DMS153 treated with DMSO at 0.1 percent for 48 hours (cell line): ENCODE results near the gene CHKA.
A peak's percentile ranks its signal among the peaks of the same experiment; 100 is the strongest.

ENCODE experiments used
- DNase-seq: peaks from one replicate; lab custom pipeline; 2025; ENCODE audit not compliant: unreplicated experiment; lab: John Stamatoyannopoulos, UW

The CHKA gene

GRCh38 chr11:68015467-68015866 is 105.7 kb downstream of the CHKA start:
- no peak for DNase-seq

DNA sequence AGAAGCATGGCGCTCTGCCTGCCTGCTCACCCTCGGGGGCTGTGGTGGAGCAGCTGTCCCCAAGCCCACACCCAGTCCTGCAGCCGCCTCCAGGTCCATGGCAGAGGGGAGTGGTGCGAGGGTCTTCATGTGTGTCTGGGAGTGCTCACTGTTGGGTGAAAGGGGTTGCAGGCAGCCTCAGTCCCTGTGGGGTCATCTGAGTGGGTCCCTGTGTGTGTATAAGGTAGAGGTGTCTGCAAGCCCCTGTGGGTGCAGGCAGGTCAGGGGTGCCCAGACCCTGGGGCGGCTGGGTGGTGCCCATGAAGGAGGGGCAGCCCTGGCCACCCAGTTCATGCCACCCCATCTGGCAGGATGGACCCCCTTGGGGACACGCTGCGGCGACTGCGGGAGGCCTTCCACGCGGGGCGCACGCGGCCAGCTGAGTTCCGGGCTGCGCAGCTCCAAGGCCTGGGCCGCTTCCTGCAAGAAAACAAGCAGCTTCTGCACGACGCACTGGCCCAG is 106.2 kb downstream of the CHKA start:
- DNase-seq = no peak

DNA sequence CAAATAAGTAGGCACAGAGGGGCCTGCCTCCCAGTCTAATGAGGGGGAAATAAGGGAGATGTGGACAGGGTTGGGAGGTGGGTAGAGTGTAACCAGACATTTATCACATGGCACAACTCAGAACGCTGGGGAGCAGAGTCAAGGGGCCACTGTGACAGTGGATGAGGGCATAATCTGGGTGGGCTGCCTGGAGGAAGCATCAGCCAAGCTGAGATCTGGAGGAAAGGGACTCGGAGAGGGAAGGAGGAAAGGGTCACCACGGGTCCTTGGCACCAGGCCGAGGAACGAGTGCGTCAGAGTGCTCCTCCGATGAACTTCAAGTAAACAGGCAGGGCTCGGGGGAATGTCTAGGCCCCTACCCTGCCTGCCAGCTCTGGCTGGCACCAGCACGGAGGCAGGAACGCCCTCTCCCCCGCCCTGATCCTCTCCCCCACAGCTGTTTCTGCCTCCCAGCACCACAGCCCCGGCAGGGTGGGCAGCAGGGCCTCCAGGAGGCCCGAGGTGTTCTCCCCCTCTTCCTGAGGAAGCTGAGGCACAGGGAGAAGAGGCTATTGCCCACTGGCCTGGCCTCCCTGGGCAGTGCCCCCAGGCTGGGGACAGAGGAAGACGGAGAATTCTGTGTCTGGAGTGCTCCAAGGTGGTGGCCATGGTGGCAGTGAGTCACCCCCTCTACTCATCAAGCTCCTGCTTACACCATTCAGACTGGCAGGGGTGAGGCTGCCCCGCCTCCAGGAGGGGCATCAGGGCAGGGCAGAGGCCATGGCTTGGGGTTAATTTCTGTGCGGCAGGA is 106.8 kb downstream of the CHKA start:
- DNase-seq = no peak

DNA sequence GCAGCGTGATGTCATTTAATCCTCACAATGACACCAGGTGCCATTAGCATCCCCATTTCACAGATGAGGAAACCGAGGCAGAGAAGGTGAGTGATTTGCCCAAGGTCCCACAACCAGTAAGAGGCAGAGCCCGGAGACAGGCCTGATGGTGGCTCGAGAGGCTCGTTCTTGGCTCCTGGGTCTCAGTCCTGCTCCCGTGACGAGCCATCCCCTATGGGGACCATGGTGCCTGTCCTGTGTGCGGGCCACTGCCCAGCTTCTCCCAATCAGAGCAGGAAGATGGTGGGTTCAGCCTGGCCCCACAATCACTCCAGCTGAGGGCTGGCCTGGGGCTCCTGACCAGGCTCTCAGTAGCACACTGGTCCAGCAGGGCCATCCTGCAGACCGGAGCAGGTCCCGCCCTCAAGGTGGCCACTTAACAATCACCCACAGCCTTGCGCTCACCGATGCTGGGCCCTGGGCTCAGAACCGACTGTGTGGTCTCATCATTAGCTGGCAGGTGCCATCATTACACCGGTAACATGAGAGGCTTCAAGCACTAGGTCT is 107.5 kb downstream of the CHKA start:
- no peak for DNase-seq

DNA sequence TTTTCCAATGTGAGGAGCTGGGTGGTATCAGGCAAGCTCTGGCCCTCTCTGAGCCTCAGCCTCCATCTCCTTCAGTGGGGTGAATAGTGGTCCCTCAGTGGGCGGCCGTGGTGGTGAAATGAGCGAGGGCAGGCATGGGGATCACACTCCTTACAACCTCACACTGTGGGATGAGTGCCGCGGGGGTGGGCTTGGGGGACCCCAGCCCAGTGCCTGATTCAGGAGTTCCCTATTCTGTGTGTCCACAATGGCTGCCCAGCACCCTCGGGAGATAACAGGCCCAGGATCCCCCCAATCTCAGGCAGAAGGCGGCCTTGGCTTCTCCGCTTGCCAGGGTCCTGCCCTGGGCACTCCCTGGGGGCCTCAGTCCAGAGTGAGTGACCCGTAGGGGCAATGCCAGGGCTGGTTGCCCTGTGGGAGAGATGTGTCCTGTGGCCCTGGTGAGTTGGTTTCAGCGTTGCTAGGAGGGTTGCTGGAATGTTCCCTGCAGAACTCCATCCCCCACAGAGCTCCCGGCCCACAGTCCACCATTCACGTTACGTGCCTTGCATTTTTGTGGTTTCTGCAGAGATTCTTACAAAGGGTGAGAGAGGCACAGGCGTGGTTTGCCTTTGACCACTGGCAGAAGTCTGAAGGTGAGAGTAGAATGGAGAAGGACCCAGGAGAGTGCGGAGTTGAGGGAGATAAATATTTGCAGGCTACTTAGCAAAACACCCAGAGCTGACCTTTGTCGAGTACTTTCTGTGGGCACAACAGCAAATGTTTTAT is 108.2 kb downstream of the CHKA start:
- DNase-seq = no peak

- no peak for DNase-seq
Observed at GRCh38 chr11:68012044-68012842, 108.9 kb downstream of the CHKA start.

- no peak for DNase-seq
Observed at GRCh38 chr11:68011051-68011943, 109.9 kb downstream of the CHKA start.

DNA sequence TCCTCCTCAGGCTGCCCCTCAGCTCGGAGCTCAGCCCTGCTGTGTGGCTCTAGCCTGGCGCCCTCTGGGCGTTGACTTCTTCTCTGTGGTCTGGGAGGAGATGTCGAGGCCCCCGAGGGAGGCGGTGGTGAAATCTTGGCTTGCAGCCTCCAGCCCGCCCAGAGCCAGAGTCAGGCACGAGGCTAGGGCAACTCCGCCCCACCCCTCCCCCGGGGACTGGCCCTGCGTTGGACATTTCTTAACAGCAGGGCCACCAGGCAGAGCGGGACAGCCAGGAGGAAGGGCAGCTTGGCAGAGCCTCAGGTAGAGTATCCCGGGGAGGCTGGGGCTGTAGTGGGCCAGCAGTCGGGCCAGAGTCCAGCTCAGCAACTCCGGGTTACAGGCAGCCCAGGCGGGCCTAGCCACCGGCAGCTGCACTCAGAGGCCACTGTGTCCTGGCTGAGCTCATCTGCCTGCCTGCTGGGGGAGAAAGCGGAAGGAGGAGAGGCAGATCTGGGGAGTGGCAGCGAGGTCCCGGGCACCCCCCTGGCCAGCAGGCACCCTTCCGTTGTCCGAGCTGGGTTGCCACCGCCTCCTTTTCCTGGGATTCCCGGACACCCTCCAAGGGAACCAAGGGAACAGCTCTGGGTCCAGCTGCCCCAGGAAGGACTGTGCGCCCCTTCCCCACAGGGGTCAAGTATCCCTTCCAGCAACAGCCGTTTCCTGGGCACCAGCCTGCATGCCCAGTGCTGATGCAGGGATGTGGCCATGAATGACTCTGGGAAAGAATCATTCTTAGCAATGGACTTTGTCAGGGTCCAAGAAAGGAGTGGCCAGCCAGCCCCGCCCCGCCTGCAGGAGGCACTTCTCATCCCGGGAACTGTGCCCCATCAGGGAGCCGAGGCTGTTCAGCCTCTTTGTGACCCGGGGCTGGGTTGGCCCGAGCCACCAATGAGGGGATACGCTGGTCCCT is 110.8 kb downstream of the CHKA start, which contains the start of gene ALDH3B1:
ALDH3B1 (plus strand) TSS at position 238 of the 952 bp plus-strand sequence. CDS start 4,971 bp downstream, outside the sequence.
- no peak for DNase-seq

GRCh38 chr11:68009391-68010089 is 111.6 kb downstream of the CHKA start:
- no peak for DNase-seq

DNA sequence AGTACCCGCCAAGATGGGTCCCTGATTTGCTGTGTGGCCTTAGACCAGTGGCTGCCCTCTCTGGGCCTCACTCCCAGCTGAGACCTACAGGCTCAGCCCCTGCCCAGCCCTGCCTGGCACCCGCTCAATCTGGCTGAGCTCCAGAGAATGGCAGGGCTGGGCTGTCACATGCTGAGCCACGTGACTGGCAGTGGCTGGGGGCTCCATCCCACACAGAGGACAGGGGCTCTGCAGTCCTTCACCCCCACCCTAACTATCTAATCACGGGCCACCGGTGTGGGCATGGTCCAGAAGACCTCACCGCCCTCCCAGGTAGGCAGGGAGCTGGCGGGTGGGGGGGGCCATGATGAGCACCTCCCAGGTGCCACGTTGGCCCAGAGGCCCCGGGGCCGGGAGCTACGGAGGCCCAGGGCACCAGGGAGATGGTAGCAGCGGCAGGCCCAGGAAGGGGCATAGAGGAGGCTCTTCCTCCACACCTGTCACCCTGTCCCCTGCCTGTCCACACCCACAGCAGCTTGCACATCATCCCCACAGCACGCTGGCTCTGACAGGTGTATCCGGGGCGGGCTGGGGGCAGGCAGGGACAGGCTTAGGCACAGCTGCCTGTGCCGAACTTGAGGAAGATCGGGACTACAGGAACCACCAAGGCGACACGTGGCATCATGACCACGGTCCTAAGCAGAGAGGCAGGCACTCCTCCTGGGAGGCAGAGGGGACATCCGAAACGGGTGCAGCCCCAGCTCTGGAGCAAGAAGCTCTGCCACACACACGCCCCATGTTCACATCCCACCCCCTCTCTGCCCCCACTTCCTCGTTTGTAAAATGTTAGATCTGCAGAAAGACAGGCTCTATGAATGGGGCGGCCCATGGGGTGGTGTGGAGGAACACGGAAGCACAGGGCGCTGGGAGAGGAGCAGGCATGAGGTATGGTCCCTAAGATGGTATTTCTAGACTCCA is 112.5 kb downstream of the CHKA start:
- DNase-seq = peak; percentile 29

- no peak for DNase-seq
Observed at GRCh38 chr11:68007498-68008380, 113.4 kb downstream of the CHKA start.

DNA sequence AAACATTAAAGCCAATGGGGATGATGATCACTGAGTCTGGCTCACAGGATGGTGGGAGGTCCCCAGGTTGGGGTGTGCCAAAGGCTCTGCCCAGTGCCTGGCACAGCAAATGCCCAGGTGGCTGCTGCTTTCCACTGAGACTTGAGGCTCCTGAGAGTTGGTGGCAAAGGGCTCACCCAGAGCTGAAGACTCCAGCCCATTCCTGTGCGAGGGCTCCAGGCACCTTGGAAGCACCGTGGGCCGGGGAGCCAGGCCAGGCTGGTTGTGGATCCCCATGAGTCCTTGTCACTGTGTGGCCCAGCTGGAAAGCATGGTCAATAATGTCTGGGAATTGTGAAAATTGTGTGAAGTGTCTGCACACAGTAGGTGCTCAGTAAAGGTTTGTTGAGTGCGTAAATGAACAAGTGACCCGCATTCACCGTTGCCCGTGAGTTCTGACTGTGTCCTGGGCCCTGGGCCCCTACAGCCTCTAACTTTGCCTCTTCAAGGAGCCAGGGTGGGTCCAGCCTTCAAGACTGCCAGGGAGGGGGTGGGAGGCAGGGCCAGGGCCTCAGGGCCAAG is 114.5 kb downstream of the CHKA start:
- DNase-seq = no peak

- DNase-seq = no peak
Observed at GRCh38 chr11:68004551-68005335, 116.4 kb downstream of the CHKA start.

DNA sequence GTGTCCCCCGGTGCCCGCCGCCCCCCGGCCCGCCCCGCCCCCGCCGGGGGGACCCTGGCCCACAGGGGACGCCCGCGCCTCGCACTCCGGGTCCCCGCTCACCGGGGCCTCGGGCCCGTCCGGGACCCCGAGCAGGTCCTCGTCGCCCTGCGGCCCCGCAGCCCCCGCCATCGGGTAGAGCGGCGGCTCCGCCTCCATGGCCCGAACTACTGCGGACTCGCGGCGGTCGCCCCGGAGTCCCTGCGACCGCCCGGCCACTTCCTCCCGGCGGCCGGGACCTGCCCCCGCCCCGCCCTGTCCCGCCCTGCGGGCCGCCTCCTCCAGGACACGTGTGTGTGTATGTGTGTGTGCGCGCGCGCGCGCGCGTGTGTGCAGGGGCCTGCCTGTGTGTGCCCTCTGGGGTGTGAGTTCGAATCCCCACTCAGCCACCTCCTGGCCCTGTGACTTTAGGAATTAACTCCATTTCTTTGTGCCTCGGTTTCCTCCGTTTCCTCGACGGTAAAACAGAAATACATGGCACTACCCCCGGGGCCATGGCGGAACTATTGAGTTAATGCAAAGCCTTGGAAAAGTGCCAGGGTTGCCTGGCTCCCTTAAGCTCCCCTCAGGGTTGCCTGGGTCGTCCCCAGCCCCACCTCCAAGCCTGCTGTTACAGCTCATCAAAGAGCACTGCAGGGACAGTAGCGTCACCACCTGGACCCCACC is 117.2 kb downstream of the CHKA start, which contains the start of gene UNC93B1:
UNC93B1 (minus strand) TSS at position 252 of the 705 bp plus-strand sequence; CDS start at position 198, 54 bp downstream.
- no peak for DNase-seq
